Ishikawa (cell line): ENCODE data around the gene OR2S2.

Source experiments
- CEBPB ChIP-seq: IDR thresholded peaks from 2 replicates; pipeline ENCODE4 v1.6.1; 2012
- CREB1 ChIP-seq: IDR thresholded peaks from 2 replicates; pipeline ENCODE4 v1.6.1; 2012; ENCODE audit warnings: low read depth
- EGR1 ChIP-seq: IDR thresholded peaks from 2 replicates; pipeline ENCODE4 v1.6.1; 2012
- EP300 ChIP-seq: IDR thresholded peaks from 2 replicates; pipeline ENCODE4 v1.6.1; 2012; ENCODE audit warnings: borderline replicate concordance
- FOXM1 ChIP-seq: IDR thresholded peaks from 2 replicates; pipeline ENCODE4 v1.6.1; 2012; ENCODE audit warnings: low read depth, borderline replicate concordance
- NFIC ChIP-seq: IDR thresholded peaks from 2 replicates; pipeline ENCODE4 v1.6.1; 2012
- RAD21 ChIP-seq: IDR thresholded peaks from 2 replicates; pipeline ENCODE4 v1.6.1; 2012; ENCODE audit warnings: low read depth
- TAF1 ChIP-seq: IDR thresholded peaks from 2 replicates; pipeline ENCODE4 v1.6.1; 2012; ENCODE audit warnings: low read depth, mild to moderate bottlenecking
- TCF12 ChIP-seq: IDR thresholded peaks from 2 replicates; pipeline ENCODE4 v1.6.1; 2012; ENCODE audit warnings: low read depth
- TEAD4 ChIP-seq: IDR thresholded peaks from 2 replicates; pipeline ENCODE4 v1.6.1; 2012
- TF ChIP-seq, protein P1 (sequence below): IDR thresholded peaks from 2 replicates; pipeline ENCODE4 v1.6.1; 2012
- TF ChIP-seq, protein P2 (sequence below): IDR thresholded peaks from 2 replicates; pipeline ENCODE4 v1.6.1; 2012; ENCODE audit warnings: low read depth, mild to moderate bottlenecking
- TF ChIP-seq, protein P3 (sequence below): IDR thresholded peaks from 2 replicates; pipeline ENCODE4 v1.6.1; 2012

DNA sequence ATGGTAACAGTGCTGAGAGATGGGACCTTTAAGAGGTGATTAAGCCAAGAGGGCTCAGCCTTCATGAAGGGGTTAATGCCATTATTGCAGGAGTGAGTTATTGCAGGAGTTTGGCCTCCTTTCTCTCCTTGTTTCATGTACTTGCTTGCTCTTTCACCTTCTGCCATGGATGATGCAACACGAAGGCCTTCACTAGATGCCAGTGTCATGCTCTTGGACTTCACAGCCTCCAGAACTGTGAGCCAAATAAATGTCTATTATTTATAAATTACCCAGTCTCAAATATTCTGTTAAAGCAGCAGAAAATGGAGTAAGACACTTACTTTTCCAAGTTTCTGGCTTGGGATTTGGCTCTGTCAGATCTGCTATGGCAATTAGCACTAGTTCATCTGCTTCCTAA, 40.4 kb upstream of the OR2S2 start:
- TF ChIP-seq TEAD4 (no peak), TAF1 (no peak), EP300 (no peak), CEBPB (no peak), EGR1 (no peak), RAD21 (no peak), CREB1 (no peak), TCF12 (no peak), NFIC (no peak), FOXM1 (no peak)
- TF ChIP-seq, protein P1, sequence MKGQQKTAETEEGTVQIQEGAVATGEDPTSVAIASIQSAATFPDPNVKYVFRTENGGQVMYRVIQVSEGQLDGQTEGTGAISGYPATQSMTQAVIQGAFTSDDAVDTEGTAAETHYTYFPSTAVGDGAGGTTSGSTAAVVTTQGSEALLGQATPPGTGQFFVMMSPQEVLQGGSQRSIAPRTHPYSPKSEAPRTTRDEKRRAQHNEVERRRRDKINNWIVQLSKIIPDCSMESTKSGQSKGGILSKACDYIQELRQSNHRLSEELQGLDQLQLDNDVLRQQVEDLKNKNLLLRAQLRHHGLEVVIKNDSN = no peak
- TF ChIP-seq, protein P2, sequence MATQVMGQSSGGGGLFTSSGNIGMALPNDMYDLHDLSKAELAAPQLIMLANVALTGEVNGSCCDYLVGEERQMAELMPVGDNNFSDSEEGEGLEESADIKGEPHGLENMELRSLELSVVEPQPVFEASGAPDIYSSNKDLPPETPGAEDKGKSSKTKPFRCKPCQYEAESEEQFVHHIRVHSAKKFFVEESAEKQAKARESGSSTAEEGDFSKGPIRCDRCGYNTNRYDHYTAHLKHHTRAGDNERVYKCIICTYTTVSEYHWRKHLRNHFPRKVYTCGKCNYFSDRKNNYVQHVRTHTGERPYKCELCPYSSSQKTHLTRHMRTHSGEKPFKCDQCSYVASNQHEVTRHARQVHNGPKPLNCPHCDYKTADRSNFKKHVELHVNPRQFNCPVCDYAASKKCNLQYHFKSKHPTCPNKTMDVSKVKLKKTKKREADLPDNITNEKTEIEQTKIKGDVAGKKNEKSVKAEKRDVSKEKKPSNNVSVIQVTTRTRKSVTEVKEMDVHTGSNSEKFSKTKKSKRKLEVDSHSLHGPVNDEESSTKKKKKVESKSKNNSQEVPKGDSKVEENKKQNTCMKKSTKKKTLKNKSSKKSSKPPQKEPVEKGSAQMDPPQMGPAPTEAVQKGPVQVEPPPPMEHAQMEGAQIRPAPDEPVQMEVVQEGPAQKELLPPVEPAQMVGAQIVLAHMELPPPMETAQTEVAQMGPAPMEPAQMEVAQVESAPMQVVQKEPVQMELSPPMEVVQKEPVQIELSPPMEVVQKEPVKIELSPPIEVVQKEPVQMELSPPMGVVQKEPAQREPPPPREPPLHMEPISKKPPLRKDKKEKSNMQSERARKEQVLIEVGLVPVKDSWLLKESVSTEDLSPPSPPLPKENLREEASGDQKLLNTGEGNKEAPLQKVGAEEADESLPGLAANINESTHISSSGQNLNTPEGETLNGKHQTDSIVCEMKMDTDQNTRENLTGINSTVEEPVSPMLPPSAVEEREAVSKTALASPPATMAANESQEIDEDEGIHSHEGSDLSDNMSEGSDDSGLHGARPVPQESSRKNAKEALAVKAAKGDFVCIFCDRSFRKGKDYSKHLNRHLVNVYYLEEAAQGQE = no peak
- TF ChIP-seq, protein P3, sequence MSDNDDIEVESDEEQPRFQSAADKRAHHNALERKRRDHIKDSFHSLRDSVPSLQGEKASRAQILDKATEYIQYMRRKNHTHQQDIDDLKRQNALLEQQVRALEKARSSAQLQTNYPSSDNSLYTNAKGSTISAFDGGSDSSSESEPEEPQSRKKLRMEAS = no peak
